ENCODE data around the gene SYCN. TPM values are rescaled to one million over a fixed set of nuclear protein-coding genes. Genes with fewer than 3 reads are reported as not detected.
A peak's percentile ranks its signal among the peaks of the same experiment; 100 is the strongest.

The SYCN gene
- total RNA-seq, 1 donor = not detected

DNA sequence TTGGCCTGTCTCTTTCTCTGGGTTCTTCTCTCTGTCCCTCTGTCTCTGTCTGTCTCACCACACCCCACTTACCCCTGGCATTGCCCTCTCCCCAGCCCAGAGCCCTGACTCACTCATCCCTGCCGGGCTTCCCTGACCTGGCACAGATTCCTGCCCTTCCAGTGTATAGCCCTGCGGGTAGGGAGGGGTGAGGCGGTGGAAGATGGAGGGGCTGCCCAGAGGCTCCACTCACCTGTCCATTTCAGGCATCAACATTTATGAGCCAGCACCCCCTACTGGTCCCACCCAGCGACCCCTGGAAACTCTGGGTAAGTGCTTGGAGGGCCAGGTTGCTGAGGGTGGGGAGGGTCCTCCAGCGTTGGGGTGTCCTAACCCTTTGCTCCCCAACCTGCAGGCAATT is 6.3 kb downstream of the SYCN start:
- no peak for DNase-seq (ENCODE audit: low read depth)
- TF ChIP-seq, protein P1, sequence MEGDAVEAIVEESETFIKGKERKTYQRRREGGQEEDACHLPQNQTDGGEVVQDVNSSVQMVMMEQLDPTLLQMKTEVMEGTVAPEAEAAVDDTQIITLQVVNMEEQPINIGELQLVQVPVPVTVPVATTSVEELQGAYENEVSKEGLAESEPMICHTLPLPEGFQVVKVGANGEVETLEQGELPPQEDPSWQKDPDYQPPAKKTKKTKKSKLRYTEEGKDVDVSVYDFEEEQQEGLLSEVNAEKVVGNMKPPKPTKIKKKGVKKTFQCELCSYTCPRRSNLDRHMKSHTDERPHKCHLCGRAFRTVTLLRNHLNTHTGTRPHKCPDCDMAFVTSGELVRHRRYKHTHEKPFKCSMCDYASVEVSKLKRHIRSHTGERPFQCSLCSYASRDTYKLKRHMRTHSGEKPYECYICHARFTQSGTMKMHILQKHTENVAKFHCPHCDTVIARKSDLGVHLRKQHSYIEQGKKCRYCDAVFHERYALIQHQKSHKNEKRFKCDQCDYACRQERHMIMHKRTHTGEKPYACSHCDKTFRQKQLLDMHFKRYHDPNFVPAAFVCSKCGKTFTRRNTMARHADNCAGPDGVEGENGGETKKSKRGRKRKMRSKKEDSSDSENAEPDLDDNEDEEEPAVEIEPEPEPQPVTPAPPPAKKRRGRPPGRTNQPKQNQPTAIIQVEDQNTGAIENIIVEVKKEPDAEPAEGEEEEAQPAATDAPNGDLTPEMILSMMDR (IDR thresholded peaks at IDR 0.05; ENCODE audit: insufficient read depth, low read depth, low read length) = no peak

GRCh38 chr19:39196860-39197562 is 7.1 kb downstream of the SYCN start, which contains the start of gene NCCRP1:
Gene NCCRP1 (plus strand): TSS chr19:39196964. CDS start chr19:39196983, 19 bp downstream.
- no peak within 1 kb of the TSS for H3K4me3 ChIP-seq (ENCODE audit: low read depth, low read length)
- no peak for DNase-seq (ENCODE audit: low read depth)
- TF ChIP-seq, protein P1 (IDR thresholded peaks at IDR 0.05; ENCODE audit: insufficient read depth, low read depth, low read length) = no peak

More for the DNA sequence above, 6.3 kb downstream of the SYCN start:
- no peak overlapping the region for H3K4me3 ChIP-seq (ENCODE audit: low read depth, low read length)

GRCh38 chr19:39196320-39196719 is 7.7 kb downstream of the SYCN start:
- TF ChIP-seq, protein P1 (IDR thresholded peaks at IDR 0.05; ENCODE audit: insufficient read depth, low read depth, low read length) = no peak
- no peak overlapping the region for H3K4me3 ChIP-seq (ENCODE audit: low read depth, low read length)
- DNase-seq (ENCODE audit: low read depth) = no peak

- H3K4me3 ChIP-seq (ENCODE audit: low read depth, low read length) = no peak overlapping the region
- DNase-seq (ENCODE audit: low read depth) = no peak
- TF ChIP-seq, protein P1 (IDR thresholded peaks at IDR 0.05; ENCODE audit: insufficient read depth, low read depth, low read length) = no peak
Measured at GRCh38 chr19:39195755-39196154, 8.3 kb downstream of the SYCN start.

DNA sequence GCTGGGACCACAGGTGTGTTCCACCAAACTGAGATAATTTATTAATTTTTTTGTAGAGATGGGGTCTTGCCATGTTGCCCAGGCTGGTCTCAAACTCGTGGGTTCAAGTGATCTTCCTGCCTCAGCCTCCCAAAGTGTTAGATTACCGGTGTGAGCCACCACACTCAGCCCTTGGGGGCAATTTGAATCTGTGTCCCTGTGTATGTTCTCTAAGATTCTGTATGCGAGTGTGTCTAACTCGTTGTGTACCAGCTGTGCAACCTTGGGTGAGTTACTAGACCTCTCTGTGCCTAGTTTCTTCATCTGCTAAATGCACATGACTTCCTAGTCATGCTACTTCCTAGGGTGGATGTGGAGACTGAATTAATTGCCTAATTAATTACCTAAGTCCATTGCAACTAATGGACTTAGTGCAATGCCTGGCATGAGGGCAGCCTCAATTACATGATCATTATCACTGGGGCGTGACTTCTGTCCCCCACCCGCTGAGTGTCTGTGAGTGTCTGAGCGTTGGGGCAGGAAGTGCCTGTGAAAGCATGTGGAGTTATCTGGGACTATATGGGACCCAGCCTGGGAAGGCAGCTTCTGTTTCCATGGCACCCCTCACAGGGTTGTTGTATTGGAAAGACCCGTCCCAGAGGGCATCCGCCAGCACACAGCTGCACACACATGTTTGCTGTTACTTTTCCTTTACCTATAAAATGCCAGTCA is 9.1 kb downstream of the SYCN start:
- TF ChIP-seq, protein P1 (IDR thresholded peaks at IDR 0.05; ENCODE audit: insufficient read depth, low read depth, low read length) = no peak
- no peak overlapping the region for H3K4me3 ChIP-seq (ENCODE audit: low read depth, low read length)
- DNase-seq (ENCODE audit: low read depth) = no peak

DNA sequence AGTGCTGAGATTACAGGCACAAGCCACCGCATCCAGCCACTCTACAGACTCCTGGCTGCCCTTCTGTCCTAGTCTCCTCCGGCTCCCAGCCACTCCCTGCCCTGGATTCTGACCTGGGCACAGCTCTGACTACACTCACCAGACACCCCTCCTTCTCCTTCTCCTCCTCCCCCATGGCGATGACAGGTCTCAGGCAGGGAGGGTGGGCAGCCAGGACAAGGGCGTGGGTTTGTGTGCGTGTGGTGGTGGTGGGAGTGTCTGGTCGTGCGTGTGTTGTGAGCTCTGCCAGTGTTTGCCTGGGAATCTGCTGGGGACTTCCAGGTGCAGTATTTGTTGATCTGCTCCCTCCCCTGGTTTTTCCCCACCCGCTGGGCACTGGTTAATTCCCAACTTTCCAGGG is 10.3 kb downstream of the SYCN start:
- no peak overlapping the region for H3K4me3 ChIP-seq (ENCODE audit: low read depth, low read length)
- TF ChIP-seq, protein P1 (IDR thresholded peaks at IDR 0.05; ENCODE audit: insufficient read depth, low read depth, low read length) = no peak
- peak; percentile 4 for DNase-seq (ENCODE audit: low read depth)
